Right lobe of liver (tissue), 6 donors: ENCODE measurements around the gene MYO1B. TPM values are rescaled to one million over a fixed set of nuclear protein-coding genes. Genes with fewer than 3 reads are reported as not detected.

ENCODE experiments used
- ATAC-seq, 4 donors: fragments of 200-7000 bp; cut with Tn5 transposase; one replicate each; pipeline ENCODE4 v1.9.1; 2020; ENCODE audit warnings: mild to moderate bottlenecking in 4 of 4, moderate library complexity in 4 of 4
- DNase-seq, 3 donors: peaks; one replicate each; pipeline ENCODE4 v3.0.0-alpha.2; 2020
- H3K27ac ChIP-seq, 3 donors: fragments of 200-600 bp; one replicate each; pipeline ENCODE4 v1.8.0; 2022
- H3K27me3 ChIP-seq, 2 donors: fragments of 200-600 bp; one replicate each; pipeline ENCODE4 v1.8.0; 2022
- H3K36me3 ChIP-seq, 4 donors: fragments of 200-600 bp; sonication (generic) in 1 of 4; one replicate each; pipeline versions ENCODE4 v1.5.1 to v1.8.0; 2017 to 2022; ENCODE audit warnings: control low read depth in 1 of 4
- H3K4me1 ChIP-seq, 4 donors: fragments of 200-600 bp; sonication (generic) in 1 of 4; one replicate each; pipeline versions ENCODE4 v1.5.1 to v1.8.0; 2017 to 2022; ENCODE audit warnings: control low read depth in 1 of 4
- H3K4me3 ChIP-seq, 3 donors: fragments of 200-600 bp; one replicate each; pipeline ENCODE4 v1.8.0; 2022
- H3K9me3 ChIP-seq, 4 donors: fragments of 200-600 bp; sonication (generic) in 1 of 4; one replicate each; pipeline versions ENCODE4 v1.5.1 to v1.8.0; 2017 to 2022; ENCODE audit warnings: control low read depth in 1 of 4
- CTCF ChIP-seq, 4 donors: fragments of 200-600 bp in 3 of 4; fragments of 450-650 bp in 1 of 4; IDR thresholded peaks; one replicate each; pipeline versions ENCODE4 v1.5.1 to v1.8.0; 2016 to 2022; ENCODE audit warnings: antibody characterized with exemption in 4 of 4, mild to moderate bottlenecking in 2 of 4
- POLR2A ChIP-seq: fragments of 450-650 bp; IDR thresholded peaks from one replicate; pipeline ENCODE4 v1.6.1; 2017; ENCODE audit warnings: antibody characterized with exemption, mild to moderate bottlenecking
- WGBS: methylation state at CpG from one replicate; pipeline ENCODE4 v1.1.6; 2018; ENCODE audit warnings: low coverage, low lambda C conversion rate; ENCODE audit not compliant: insufficient coverage; ENCODE audit errors: missing lambda C conversion rate; 5-methylcytosine and 5-hydroxymethylcytosine counted together
- intact Hi-C, 2 donors: fragments of 100-400 bp; cut with DNase I; formaldehyde crosslinking; loops; one replicate each; pipeline versions ENCODE4 v1.11.2 to v1.14.1; 2022
- total RNA-seq, 6 experiments: library from RNA; depleted of rRNA in 2 of 6; stranded (reverse); fragments of >200 nt in 2 of 6; fragmentation: NEBNext Ultra II Directional in 3 of 6; extraction: Animal tissue kit (Norgen Biotek cat#: 25700) in 3 of 6; gene quantifications; one replicate each; pipeline versions ENCODE4 v1.1.0 to v1.2.4, GENCODE V29; 2016 to 2023
- donor health status: DM: no; HTN: yes; CAD: no.
- donor health status: DM: no; HTN: no; CAD: no.
- donor health status: DM: no; HTN: no; CAD: no.
- donor health status: DM: no; HTN: yes; CAD: no.
- donor health status: DM: no; HTN: yes; CAD: no.

Gene MYO1B
- total RNA-seq, 6 experiments from 2014 or later = 171 to 273 (median 221) TPM

- H3K4me3 ChIP-seq = no peak overlapping the region
- intact Hi-C loops = no loop called here
- no peaks in the 10 kb centered on the region for H3K27me3 ChIP-seq
- H3K4me1 ChIP-seq = no peaks in the 10 kb centered on the region
- 100% methylated on average over 1 of the region's 1 CpG for WGBS
- H3K9me3 ChIP-seq = no peaks in the 10 kb centered on the region
- no peaks in the 10 kb centered on the region for H3K36me3 ChIP-seq
- DNase-seq (no peak), ATAC-seq (no peak)
- TF ChIP-seq POLR2A = no peak
- TF ChIP-seq CTCF (IDR thresholded peaks at IDR 0.05) = no peak
- H3K27ac ChIP-seq = no peak overlapping the region
Measured at GRCh38 chr2:191200910-191201309, 44.3 kb upstream of the MYO1B start.

- intact Hi-C loops = no loop called here
- H3K27me3 ChIP-seq = no peaks in the 10 kb centered on the region
- WGBS = 35% methylated on average over 2 of the region's 2 CpGs
- peak in 2 of 4 donors; percentile 33 to 58 for ATAC-seq
- no peaks in the 10 kb centered on the region for H3K9me3 ChIP-seq
- DNase-seq = no peak
- H3K27ac ChIP-seq = no peak overlapping the region
- no peak overlapping the region for H3K4me3 ChIP-seq
- TF ChIP-seq CTCF (IDR thresholded peaks at IDR 0.05) (no peak), POLR2A (no peak)
- H3K4me1 ChIP-seq = no peaks in the 10 kb centered on the region
- no peaks in the 10 kb centered on the region for H3K36me3 ChIP-seq
Measured at GRCh38 chr2:191202209-191202721, 42.9 kb upstream of the MYO1B start.

DNA sequence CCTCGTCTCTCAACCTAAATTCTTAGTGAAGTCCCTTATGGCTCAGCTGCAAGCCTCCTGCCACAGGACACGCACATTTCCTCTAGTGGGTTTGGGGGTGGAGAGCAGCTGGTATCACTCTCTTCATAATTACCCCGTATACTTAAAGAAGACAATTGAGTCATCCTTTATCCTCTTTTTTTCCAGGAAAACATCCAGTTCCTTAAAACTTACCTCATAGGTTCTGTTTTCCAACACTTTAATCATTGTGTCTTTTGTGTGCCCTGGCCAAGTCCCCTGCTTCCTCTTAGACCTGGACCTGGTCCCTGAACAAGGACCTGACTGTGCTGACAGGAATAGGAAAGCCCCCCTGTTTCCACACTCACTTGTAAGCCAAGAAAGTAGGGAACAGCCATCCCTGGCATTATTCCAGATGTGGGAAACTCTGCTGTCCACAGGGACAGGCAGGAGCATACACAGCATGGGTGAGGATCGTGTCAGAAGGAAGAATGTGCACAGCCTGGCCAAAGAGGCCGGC, 42.3 kb upstream of the MYO1B start:
- no peaks in the 10 kb centered on the region for H3K36me3 ChIP-seq
- H3K4me1 ChIP-seq = no peaks in the 10 kb centered on the region
- no peaks in the 10 kb centered on the region for H3K9me3 ChIP-seq
- DNase-seq (no peak), ATAC-seq (no peak)
- H3K27ac ChIP-seq = no peak overlapping the region
- H3K27me3 ChIP-seq = no peaks in the 10 kb centered on the region
- intact Hi-C loops = no loop called here
- TF ChIP-seq CTCF (IDR thresholded peaks at IDR 0.05) (no peak), POLR2A (no peak)
- 50% methylated on average over 5 of the region's 5 CpGs for WGBS
- no peak overlapping the region for H3K4me3 ChIP-seq

GRCh38 chr2:191204433-191204832, 40.8 kb upstream of the MYO1B start:
- H3K27me3 ChIP-seq = no peaks in the 10 kb centered on the region
- DNase-seq (no peak), ATAC-seq (peak in 3 of 4 donors; percentile 7 to 70 (median 37))
- peak overlapping the region in 1 of 3 donors; percentile 9 for H3K27ac ChIP-seq
- H3K4me3 ChIP-seq = no peak overlapping the region
- TF ChIP-seq POLR2A (no peak), CTCF (IDR thresholded peaks at IDR 0.05) (no peak)
- no peaks in the 10 kb centered on the region for H3K36me3 ChIP-seq
- intact Hi-C loops = no loop called here
- no peaks in the 10 kb centered on the region for H3K9me3 ChIP-seq
- WGBS = 41% methylated on average over 4 of the region's 4 CpGs
- H3K4me1 ChIP-seq = no peaks in the 10 kb centered on the region
